DMS153 (cell line): ENCODE results near the gene CDRT15.
"Not testable (repeated sequence)": the region's sequence is repeated elsewhere in the genome, so short reads cannot be mapped to it uniquely, and the experiment has no call there.

Source experiments
- DNase-seq: peaks from one replicate; lab custom pipeline; 2025; lab: John Stamatoyannopoulos, UW

CDRT15 gene

DNA sequence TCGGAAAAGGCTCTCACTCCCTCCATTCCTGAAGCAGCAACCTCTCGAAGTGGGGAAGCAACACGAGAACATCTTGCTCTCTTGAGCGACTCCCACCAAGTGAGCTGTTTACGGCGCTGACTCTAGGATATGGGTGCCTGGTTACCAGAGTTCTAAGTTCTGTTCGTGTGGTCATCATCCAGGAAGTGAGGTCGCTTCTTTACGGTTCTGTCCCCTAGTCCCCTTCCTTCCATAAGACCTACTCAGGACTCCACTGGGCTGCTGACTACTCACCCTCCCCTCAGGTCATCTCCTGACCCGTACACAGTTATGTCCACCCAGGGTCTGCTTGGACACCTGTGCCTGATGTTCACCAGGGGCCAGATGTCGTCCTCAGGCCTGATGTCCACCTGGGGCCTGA, at the start of gene CDRT15:
CDRT15 (minus strand) TSS at position 101 of the 400 bp plus-strand sequence; CDS start at position 72, 29 bp downstream.
- DNase-seq: not testable (repeated sequence)

DNA sequence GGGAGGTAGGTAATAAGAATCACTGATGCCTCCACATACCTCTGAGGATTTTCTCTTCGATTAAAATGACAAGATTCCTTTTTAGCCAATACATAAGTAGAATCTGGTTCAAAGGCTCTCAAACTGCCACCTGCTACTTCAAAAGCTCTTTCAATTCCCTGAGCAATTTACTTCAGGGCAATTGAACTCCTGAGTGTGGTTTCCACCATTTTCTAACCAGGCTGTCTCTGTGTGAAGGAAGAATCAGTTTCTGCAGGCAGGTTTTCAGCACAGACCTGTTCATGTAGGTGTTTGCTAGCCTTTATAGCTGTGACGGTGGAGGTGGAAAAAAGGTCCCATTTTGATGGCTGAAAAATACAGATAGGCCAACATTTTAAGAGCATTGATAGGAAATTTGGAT, 46.1 kb upstream of the CDRT15 start:
- no peak for DNase-seq

DNA sequence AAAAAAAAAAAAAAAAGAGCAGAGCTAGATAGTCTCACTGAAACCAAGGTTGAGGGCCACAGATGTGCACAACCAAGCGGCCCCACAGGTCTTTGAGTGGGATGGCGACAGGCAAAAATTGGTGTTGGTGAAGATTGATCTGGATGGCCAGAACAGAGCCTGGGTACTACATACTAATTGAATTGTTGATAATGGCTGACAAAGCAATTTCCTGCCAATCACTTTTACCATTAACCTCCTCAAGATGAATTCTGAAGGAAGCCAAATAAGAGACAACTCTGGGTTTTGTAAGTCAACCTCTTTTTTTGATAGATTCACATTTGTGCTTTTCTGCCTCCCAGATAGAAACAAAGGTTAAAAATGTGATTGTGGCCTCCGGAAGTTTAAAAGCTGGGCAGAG, 44.9 kb upstream of the CDRT15 start:
- no peak for DNase-seq

DNA sequence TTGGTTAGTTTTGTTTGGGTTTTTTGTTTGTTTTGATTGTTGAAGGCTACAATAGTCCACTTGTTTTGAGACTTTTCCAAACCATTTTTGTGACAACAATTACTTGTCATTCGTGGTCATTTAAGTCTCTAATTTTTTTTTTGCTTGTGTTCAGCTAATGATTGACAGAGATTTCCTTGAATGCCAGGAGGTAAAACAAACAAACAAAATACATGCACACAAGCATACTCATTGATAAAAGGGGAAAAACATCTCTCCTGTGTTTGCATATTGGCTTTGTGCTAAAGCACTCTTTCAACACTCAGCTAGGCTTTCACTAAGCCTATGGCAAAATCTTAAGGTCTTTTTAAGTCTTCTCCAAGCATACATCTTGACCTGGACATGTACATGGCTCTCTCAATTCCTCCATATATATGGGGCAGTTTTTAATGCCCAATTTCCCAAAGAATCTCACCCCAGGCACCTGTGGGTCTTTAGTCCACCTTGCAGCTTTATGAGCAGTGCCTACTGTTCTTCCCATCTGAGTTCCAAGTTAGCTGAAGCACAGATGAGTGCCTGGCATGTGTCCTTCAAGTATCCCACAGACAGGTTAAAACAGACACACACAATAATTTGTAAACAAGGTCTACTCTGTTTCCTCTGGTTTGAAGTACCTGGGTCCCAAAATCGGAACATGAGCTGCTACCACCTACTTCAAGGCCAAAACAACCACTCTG, 40.0 kb upstream of the CDRT15 start:
- DNase-seq: no peak

DNA sequence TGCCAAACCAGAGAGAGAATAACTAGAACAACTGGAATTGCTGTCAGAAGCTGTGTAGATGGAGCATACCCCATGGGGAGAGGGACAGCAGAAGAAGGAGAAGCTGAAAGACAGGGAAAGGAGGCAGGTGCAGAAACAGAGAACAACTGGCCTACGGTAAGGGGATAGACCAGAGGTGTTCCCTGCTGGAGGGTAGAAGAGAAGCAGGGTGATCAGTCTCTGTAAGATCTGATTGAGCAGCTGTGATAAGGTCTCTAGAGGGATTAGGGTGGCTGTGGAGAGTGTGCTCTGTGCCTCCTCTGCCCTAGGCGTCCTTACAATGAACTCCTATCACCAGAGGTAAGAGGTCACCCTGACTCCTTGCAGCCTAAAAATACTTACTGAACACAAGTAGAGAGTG, 33.8 kb upstream of the CDRT15 start:
- DNase-seq: no peak

DNA sequence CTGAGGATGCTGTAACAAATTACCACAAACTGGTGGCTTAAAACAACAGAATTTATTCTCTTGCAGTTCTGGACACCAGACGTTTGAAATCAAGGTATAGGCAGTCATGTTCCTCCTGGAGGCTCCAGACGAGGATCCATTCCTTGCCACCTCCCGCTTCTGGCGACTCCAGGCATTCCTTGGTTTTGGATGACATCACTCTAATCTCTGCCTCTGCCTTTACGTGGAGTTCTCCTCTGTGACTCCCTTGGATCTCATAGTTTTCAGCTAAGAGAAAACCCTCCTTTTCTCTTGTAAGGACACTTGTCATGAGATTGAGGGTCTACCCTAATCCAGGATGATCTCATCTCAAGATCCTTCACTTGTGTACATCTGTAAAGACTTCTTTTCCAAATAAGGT, 32.8 kb upstream of the CDRT15 start:
- DNase-seq: no peak

DNA sequence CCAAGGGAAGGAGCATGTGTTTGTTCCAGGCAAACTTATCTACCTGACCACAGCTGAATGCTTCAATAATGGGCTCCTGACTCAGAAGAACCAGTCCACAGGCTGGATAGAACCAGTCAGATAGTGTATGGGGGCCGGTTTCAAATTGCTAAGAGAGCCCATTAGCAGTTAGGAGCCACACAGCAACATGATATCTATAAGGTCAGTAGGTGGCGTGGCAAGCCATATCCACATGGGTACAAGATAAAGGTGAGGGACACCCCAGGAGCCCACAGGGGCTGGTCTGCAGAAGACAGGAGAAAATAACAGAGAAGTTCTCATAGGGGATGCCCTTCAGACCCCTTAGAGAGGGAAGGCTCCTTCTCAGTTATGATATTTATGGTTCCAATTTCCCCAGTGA, 31.6 kb upstream of the CDRT15 start:
- no peak for DNase-seq

DNA sequence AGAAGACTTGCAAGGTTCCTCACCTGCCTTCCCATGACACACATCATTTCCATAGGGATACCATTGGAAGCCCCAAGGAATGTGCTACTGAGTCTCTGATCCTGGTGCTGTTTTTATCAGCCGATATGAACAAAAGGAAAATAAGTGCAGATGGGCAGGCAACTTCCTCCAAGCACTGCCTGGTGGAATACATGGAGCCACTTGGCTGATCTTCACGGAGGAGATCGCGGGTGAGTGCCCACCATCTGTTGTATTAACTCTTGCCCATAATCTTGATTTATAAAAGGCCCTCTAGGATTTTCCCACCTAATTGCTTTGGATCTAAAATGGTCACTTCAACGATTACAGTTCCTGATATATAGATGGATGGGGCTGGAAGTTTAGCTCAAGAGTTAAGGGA, 24.7 kb upstream of the CDRT15 start:
- DNase-seq: no peak

DNA sequence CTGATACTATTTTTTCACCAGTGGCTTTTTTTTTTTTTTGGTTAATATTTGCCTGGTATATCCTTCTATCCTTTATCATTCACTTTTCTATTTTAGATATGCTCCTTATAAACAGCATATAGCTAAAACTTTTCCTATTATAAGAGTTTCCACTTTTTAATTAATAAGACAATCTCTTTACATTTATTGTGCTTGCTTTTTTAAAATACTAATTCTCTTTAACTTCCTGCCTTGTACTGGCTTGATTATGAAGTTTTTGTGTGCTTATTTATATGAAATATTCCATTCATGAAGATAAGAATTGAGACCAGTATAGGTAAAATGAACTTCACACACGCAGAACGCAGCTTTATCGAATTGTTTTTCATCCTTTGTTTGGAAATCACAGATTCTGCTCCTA, 9.0 kb upstream of the CDRT15 start:
- DNase-seq: no peak

DNA sequence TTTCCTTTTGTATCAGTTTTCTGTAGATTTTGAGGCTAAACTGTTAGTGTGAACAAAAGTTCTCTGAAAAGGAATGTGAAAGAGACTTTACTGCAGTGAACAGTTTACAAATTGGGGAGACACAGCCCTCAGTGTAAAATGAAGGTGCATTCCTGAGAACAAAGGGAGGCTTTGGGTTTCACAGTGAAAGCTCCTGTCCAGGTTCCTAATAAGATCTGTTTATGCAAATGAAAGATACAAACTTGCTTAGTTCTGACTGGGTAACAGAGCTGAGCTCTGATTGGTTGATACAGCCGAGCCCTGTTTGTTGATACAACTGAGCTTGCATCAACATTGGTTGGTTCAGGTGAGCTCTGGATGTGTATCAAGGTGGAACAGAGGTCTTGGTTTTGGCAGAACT, 8.3 kb upstream of the CDRT15 start:
- no peak for DNase-seq

DNA sequence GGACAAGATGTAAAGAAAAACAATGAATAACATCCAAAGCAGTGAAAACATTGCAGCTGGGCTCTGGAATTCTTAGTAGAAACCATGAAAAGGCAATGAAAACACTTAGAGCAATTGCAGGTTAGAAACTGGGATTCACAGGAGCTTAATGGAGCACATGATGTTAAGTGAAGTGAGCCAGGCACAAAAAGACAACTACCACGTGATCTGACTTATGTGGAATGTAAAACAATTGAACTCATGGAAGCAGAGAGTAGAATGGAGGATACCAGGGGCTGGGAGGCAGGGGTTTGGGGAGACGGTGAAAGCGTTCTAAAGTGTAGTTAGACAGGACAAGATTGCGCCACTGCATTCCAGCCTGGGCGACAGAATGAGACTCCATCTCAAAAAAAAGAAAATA, 2.6 kb upstream of the CDRT15 start:
- DNase-seq: not testable (repeated sequence)

DNA sequence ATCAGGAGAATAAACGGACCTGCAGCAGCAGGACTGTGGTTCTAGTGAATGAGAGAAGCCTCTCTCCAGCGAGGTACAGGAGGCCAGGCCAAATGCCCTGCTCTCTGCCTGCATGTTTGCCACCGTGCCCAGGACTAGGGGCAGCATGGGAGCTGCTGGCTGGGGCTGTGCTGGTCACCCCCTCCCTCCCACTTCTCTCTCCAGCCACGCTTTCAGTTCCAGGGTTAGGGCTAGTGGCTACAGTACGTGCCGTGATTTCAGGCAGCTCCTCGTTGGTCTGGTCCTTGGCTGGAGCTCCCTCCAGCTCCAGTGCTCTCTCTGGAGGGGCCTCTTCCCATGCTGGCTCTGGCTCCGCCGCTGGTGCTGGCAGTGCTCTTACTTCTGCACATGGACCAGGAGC, 630 bp downstream of the CDRT15 start:
- not testable (repeated sequence) for DNase-seq

DNA sequence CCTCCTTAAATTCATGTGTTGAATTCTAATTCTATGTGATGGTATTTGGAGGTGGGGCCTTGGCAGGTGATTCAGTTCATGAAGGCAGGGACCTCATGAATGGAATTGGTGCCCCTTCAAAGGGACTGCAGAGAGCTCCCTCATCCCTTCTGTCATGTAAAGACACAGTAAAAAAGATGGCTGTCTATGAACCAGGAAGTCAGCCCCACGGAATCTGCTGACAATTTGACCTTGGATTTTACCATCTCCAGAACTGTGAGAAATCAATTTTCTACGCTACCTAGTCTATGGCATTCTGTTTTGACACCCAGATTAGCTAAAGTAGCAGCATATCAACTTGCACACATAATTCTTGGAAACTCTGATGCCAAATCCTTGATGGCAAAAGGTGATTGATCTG, 1.6 kb downstream of the CDRT15 start:
- DNase-seq: not testable (repeated sequence)

DNA sequence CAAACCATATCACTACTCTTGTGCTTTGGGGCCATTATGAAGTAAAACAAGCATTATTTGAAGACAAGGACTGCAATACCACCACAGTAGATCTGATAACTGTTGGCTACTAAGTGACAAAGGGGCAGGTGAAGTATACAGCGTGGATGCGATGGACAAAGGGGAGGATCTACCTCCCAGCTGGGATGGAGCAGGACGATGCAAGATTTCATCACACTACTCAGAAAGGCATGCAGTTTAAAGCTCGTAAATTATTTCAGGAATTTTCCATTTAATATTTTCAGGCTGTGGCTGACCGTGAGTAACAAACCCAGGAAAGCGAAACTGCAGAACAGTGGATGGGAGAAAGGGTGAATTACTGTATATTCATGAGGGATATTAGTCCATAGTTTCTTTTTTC, 5.5 kb downstream of the CDRT15 start:
- not testable (repeated sequence) for DNase-seq

DNA sequence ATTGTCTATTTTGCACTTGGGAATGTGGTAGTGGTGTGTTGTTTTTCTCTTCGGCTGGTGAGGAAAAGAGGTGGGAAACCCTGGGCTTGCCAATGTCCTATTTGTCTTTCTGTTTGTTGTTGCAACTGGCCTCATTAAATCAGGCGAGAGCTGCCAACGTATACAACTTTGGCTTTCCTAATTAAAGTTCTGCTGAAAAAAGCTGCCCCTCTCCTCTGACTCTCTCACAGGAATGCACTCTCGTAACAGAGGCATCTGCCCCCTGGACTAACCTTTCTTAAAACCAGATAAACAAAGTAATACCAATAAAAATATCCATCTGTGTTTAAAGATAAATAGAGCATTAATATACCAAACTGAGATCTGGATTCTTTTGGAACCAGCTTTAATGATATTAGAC, 7.8 kb downstream of the CDRT15 start:
- DNase-seq: no peak

DNA sequence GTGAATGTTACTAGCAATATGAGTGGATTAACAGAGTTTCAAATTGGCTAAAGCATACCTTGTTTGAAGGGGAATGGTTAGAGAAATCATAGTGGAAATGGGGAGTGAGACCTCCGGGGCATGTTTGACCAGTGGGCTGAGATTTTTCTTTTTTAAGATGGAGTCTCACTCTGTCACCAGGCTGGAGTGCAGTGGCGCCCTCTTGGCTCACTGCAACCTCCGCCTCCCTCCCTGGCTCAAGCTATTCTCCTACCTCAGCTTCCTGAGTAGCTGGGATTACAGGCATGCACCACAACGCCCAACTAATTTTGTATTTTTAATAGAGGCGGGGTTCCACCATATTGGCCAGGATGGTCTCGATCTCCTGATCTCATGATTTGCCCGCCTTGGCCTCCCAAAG, 9.6 kb downstream of the CDRT15 start:
- DNase-seq: no peak

DNA sequence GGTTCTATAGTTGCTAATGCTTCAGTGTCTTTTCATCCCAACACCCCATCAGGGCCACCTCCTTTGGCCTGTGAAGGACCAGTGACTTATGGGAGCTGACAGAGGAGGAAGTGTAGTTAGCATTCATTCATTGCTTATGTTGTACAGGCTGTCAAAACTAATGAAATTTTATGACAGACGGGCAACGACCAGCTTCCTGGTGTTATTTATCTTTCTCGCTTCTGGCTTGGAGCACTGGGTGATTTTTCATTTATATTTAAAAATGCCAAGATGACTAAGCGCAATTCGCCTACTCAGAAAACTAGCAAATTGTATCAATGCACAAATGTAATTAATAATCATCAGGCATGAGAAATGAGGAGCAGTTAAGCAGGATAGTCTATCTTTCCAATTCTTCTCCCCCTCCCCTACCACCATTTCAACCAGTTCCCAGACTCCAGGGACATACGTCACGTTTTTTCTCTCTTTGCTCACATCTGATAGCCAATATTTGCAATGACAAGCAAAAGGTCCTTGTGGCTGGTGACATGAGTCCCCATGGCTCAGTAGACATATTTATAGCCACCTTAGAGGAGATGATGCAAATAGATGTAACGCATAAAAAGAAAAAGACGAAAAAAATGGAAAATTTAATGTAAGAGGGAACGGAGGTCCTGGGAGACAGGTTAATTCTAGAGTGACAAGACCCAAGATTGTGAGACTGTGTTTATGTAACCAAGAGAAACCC, 11.2 kb downstream of the CDRT15 start:
- no peak for DNase-seq

DNA sequence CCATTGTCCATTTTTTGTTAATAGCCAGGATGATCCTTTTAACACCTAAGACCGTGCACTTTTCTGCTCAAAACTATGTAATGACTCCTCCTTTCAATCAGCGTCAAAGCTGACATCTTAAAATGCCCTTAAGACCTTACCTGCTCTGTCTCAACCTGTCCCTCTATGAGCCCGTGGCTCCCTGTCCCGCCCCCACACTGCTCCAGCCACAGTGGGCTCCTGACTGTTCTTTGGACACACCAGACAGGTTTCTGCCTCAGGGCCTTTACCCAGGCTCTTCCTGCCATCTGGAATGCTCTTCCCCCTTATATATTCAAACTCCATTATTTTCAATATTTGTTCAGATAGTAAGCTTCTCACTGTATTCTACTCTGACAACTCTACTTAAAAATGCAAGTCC, 14.1 kb downstream of the CDRT15 start:
- DNase-seq: no peak

DNA sequence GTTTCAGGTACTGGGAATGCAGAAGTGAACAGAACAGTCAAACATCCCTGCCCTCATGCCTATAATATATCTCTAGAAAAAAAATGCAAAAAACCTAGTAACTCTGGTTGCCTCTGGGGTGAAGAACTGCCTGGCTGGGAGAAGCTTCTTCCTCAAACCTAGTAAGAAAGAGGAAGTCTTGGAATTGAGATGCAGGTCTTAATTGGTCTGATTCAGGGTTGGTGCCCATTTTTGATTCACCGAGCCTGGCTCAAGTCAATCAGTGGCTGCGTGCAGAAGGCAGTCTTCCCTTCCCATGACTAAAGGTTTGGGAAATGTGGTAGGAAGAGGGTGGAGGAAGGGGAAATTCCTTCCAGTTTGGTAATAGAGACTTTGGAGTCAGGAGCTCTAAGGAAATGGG, 22.4 kb downstream of the CDRT15 start:
- DNase-seq: no peak

DNA sequence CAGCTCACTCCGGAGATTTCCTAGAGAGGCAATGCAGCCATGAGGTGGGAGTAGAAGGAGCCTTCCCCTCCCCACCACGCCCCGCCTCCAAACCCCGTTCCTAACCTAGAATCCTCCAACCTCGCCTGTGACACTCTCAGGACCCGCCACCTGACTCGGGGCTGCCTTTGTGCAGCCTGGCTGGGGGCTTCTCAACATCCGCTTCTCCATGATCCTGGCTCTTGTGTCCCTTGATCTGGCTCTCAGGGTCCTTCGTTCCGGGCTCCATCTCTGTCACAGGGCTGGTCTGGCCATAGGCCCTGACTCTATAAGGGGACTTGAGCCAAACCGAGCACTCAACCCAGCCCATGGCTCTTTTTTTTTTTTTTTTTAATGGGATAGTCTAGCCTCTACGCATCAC, 24.3 kb downstream of the CDRT15 start:
- DNase-seq: no peak

DNA sequence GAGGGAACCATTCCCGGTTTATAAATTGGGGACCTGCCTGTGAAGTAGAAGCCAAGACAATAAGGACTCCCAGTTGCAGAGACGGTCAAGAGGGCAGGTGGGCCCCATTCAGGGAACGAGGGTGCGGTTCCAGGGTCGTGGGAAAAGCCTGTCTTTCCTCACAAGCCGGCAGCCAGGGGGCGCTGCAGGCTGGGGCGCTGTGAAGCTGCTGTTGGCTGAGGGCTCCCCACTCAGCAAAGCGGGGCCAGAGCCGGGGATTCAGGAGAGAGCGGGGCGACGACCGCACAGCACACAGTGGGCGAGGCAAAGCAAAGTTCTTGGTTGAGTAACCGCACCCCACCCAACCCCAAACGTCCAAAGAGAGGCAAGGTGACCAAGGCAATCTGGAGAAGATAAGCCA, 24.9 kb downstream of the CDRT15 start:
- no peak for DNase-seq

DNA sequence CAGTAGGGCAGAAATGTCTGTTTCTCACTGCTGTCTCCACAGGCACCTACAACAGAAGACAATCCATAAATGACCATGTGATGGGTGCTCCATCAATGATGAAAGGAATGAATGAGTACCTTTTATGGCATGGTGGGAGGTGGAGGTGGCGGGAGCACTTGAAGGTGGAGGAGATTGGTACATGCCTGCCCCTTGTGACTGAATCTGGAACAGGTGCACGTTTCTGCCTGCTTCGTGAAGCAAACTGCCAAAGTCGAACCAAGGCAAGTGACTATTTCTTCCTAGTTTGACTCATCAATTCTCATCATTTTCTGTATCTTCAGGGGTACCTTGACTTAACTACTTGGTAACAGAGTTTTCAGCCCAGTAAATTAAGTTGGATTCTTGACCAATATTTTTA, 25.4 kb downstream of the CDRT15 start:
- no peak for DNase-seq

DNA sequence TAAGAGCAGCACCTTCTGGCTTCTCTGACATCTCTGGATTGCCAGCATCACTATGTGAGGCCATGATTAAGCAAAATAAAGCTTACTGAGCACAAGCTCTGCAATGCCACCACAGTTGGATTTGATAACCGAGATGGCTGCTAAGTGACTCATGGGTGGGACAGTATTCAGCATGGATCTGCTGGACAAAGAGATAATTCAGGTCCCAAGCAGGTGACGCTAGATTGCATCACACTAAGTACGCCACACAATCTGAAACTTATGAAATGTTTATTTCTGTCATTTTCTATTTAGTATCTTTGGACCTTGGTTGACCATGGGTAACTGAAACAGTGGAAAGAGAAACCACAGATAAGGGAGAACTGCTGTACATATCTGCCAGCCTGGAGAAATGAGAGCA, 27.4 kb downstream of the CDRT15 start:
- DNase-seq: no peak

DNA sequence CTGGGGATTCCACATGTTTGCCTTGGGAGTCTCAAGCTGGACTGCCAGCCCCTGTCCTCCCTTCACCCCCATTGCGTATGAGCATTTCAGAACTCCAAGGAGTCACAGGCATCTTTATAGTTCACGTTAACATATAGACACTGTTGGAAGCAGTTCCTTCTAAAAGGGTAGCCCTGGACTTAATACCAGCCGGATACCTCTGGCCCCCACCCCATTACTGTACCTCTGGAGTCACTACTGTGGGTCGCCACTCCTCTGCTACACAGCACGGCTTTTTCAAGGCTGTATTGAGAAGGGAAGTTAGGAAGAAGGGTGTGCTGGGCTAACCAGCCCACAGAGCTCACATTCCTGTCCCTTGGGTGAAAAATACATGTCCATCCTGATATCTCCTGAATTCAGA, 28.9 kb downstream of the CDRT15 start:
- DNase-seq: no peak
